Activated naive CD4-positive, alpha-beta T cell treated with anti-CD3 and anti-CD28 coated beads for 36 hours (primary cell): Measurements from ENCODE around the gene PIGN. TPM values are rescaled to one million over a fixed set of nuclear protein-coding genes. Genes with fewer than 3 reads are reported as not detected.

Source experiments
- CTCF ChIA-PET: fragments of 350-600 bp; sonication (Branson Sonifier 250); formaldehyde crosslinking; loops from one replicate; lab custom pipeline; 2021; ENCODE audit warnings: antibody characterized with exemption; lab: Charles Lee
- DNase-seq: peaks from one replicate; pipeline ENCODE4 v3.0.0-alpha.2; 2020
- H3K27ac Mint-ChIP-seq: one replicate; pipeline ENCODE4 v1.8.0; 2021; ENCODE audit warnings: mild to moderate bottlenecking, mixed read lengths
- H3K27me3 Mint-ChIP-seq: one replicate; pipeline ENCODE4 v1.8.0; 2021; ENCODE audit warnings: low read depth, mixed read lengths
- H3K36me3 Mint-ChIP-seq: one replicate; pipeline ENCODE4 v1.8.0; 2021; ENCODE audit warnings: low read depth, mixed read lengths
- H3K4me1 Mint-ChIP-seq: one replicate; pipeline ENCODE4 v1.8.0; 2021; ENCODE audit warnings: low read depth, mixed read lengths
- H3K4me3 Mint-ChIP-seq: one replicate; pipeline ENCODE4 v1.8.0; 2021; ENCODE audit warnings: mild to moderate bottlenecking, moderate library complexity, mixed read lengths
- H3K9me3 Mint-ChIP-seq: one replicate; pipeline ENCODE4 v1.8.0; 2021; ENCODE audit warnings: mixed read lengths
- intact Hi-C: fragments of 100-400 bp; cut with micrococcal nuclease; formaldehyde crosslinking; loops from one replicate; pipeline ENCODE4 v1.15.1; 2023
- total RNA-seq, 2 experiments: library from RNA; stranded (reverse); gene quantifications; one replicate each; pipeline ENCODE4 v1.2.3, GENCODE V29; 2021

The PIGN gene
- total RNA-seq, 2 experiments from 2014 or later, result 21.2 to 22.6 TPM

- CTCF ChIA-PET, result interaction anchor here (0.7 to 1.1 kb wide), 2 partner anchors 26 to 90 kb away, joined by 3 read pairs; no protein-coding TSS in a partner anchor
- Mint-ChIP-seq H3K27ac (no peak overlapping the region), H3K36me3 (peaks cover 12% of the 10 kb centered on the region), H3K4me1 (peaks cover 4% of the 10 kb centered on the region), H3K9me3 (no peaks in the 10 kb centered on the region), H3K27me3 (no peaks in the 10 kb centered on the region), H3K4me3 (no peak overlapping the region)
- DNase-seq, result no peak
- intact Hi-C loops, result no loop called here
These were observed 81.5 kb downstream of the PIGN start for GRCh38 chr18:62105376-62105775.

GRCh38 chr18:62102221-62102620 is 84.6 kb downstream of the PIGN start:
- H3K36me3 Mint-ChIP-seq, result peaks cover 35% of the 10 kb centered on the region
- no peak overlapping the region for H3K4me3 Mint-ChIP-seq
- intact Hi-C loops, result loop anchor here (1.0 to 2.0 kb wide), 2 partner anchors 69 to 150 kb away; no protein-coding TSS in a partner anchor
- H3K27me3 Mint-ChIP-seq, result no peaks in the 10 kb centered on the region
- H3K4me1 Mint-ChIP-seq, result peaks cover 4% of the 10 kb centered on the region
- CTCF ChIA-PET, result interaction anchor here (1.4 kb wide), 1 partner anchor 19 kb away, joined by 3 read pairs; no protein-coding TSS in a partner anchor
- peaks cover 4% of the 10 kb centered on the region for H3K9me3 Mint-ChIP-seq
- no peak overlapping the region for H3K27ac Mint-ChIP-seq
- no peak for DNase-seq

DNA sequence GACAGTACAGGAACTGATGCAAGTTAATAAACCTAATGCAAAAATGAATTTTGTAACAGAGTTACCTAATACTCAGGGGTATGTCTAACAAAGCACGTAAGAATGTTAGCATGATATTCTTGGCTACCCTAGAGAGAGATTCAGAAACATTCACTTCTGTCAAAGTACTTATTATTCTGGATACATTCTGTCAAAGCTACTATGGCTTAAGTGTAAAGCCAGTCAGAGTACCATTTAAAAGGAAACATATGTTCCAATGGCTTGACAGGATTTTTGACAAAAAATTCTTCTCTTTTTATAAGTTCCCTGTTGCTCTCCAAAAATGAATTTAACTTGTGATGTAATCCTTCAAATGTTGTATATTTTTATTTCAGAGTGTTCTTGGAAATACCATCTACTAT is 85.5 kb downstream of the PIGN start:
- H3K27ac Mint-ChIP-seq, result no peak overlapping the region
- peaks cover 4% of the 10 kb centered on the region for H3K9me3 Mint-ChIP-seq
- CTCF ChIA-PET, result no interaction called here
- intact Hi-C loops, result no loop called here
- H3K4me1 Mint-ChIP-seq, result peaks cover 4% of the 10 kb centered on the region
- no peak overlapping the region for H3K4me3 Mint-ChIP-seq
- no peaks in the 10 kb centered on the region for H3K27me3 Mint-ChIP-seq
- no peak for DNase-seq
- peaks cover 35% of the 10 kb centered on the region for H3K36me3 Mint-ChIP-seq

DNA sequence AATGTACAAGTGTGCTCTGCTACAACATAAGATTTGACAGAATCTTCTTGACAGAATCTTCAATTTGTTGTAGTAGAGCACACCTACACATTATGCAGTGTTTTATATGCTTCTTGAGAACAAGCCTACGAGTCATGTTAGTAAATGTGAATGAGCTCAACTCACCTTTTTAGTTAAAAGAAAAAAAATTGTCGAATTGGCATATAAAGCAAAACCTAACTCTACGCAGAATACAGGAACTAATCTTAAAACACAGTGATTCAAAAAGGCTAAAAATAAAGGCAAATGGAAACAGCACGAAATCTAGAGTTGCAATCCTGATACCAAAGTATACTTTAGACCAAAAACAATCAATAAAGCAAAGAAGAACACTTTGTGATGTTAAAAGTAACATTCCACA is 87.9 kb downstream of the PIGN start:
- H3K4me1 Mint-ChIP-seq, result peaks cover 7% of the 10 kb centered on the region
- no peak for DNase-seq
- intact Hi-C loops, result no loop called here
- H3K4me3 Mint-ChIP-seq, result no peak overlapping the region
- H3K27me3 Mint-ChIP-seq, result no peaks in the 10 kb centered on the region
- peaks cover 4% of the 10 kb centered on the region for H3K9me3 Mint-ChIP-seq
- CTCF ChIA-PET, result interaction anchor here (1.2 kb wide), 1 partner anchor 13 kb away, joined by 3 read pairs; no protein-coding TSS in a partner anchor
- no peak overlapping the region for H3K27ac Mint-ChIP-seq
- peaks cover 34% of the 10 kb centered on the region for H3K36me3 Mint-ChIP-seq

DNA sequence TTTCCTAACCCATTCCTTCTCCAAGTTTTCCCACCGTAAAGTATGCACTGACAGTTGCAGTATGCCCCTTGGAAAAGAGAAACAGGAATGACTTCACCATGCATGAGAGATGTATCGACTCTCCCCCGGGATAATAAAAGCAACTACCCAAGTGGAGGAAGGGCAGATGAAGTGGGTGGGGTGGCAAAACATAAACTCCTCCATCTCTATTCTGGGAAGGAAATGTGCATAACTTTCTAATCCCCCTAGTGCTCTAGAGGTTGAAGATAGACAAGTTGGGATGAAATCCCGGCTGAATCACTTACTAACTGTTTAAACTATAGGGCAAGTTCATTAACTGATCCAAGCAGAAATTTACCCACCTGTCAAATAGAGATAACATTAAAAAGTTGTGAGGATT is 89.2 kb downstream of the PIGN start:
- Mint-ChIP-seq H3K27me3 (no peaks in the 10 kb centered on the region), H3K36me3 (peaks cover 34% of the 10 kb centered on the region), H3K9me3 (peaks cover 4% of the 10 kb centered on the region), H3K4me1 (peaks cover 7% of the 10 kb centered on the region), H3K4me3 (no peak overlapping the region), H3K27ac (no peak overlapping the region)
- no peak for DNase-seq
- CTCF ChIA-PET, result interaction anchor here (0.6 to 1.2 kb wide), 2 partner anchors 14 to 1030 kb away, joined by 3 to 4 read pairs; no protein-coding TSS in a partner anchor
- intact Hi-C loops, result no loop called here

- Mint-ChIP-seq H3K27ac (no peak overlapping the region), H3K27me3 (no peaks in the 10 kb centered on the region), H3K9me3 (no peaks in the 10 kb centered on the region), H3K36me3 (peaks cover 6% of the 10 kb centered on the region), H3K4me3 (no peak overlapping the region), H3K4me1 (peaks cover 22% of the 10 kb centered on the region)
- intact Hi-C loops, result no loop called here
- CTCF ChIA-PET, result no interaction called here
- no peak for DNase-seq
These were observed 95.3 kb downstream of the PIGN start for GRCh38 chr18:62091487-62092120.

GRCh38 chr18:62089174-62089573 is 97.7 kb downstream of the PIGN start:
- no peak for DNase-seq
- Mint-ChIP-seq H3K27me3 (no peaks in the 10 kb centered on the region), H3K36me3 (peaks cover 11% of the 10 kb centered on the region), H3K27ac (no peak overlapping the region), H3K4me3 (no peak overlapping the region), H3K4me1 (peaks cover 23% of the 10 kb centered on the region), H3K9me3 (no peaks in the 10 kb centered on the region)
- intact Hi-C loops, result no loop called here
- CTCF ChIA-PET, result no interaction called here

- Mint-ChIP-seq H3K27me3 (no peaks in the 10 kb centered on the region), H3K27ac (no peak overlapping the region), H3K36me3 (peaks cover 11% of the 10 kb centered on the region), H3K4me1 (peaks cover 23% of the 10 kb centered on the region), H3K9me3 (no peaks in the 10 kb centered on the region), H3K4me3 (no peak overlapping the region)
- intact Hi-C loops, result no loop called here
- DNase-seq, result no peak
- CTCF ChIA-PET, result interaction anchor here (1.0 kb wide), 1 partner anchor 452 kb away, joined by 3 read pairs; no protein-coding TSS in a partner anchor
These were observed 98.7 kb downstream of the PIGN start for GRCh38 chr18:62088156-62088555.

DNA sequence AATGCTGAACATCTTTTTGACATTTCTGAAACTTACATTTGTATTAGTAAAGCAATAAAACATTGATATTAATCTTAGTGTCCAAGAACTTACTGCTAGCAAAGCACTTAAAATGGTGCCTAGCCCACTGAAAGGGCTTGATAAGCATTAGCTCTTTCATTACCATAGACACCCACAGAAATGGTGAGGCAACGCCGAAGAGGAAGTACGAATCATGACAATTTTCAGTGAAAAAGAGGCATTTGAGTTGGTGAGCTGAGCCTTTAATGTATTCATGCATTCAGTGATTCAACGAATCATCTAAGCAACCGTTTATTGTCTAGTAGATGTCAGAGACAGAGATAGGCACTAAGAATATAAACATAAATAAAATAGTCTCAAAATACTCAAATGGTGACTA is 101.1 kb downstream of the PIGN start:
- H3K4me3 Mint-ChIP-seq, result no peak overlapping the region
- intact Hi-C loops, result no loop called here
- peaks cover 29% of the 10 kb centered on the region for H3K4me1 Mint-ChIP-seq
- no peak for DNase-seq
- H3K27me3 Mint-ChIP-seq, result no peaks in the 10 kb centered on the region
- CTCF ChIA-PET, result no interaction called here
- H3K9me3 Mint-ChIP-seq, result no peaks in the 10 kb centered on the region
- peaks cover 11% of the 10 kb centered on the region for H3K36me3 Mint-ChIP-seq
- H3K27ac Mint-ChIP-seq, result no peak overlapping the region

- Mint-ChIP-seq H3K36me3 (peaks cover 9% of the 10 kb centered on the region), H3K27me3 (no peaks in the 10 kb centered on the region), H3K4me1 (peaks cover 12% of the 10 kb centered on the region), H3K27ac (no peak overlapping the region), H3K4me3 (no peak overlapping the region), H3K9me3 (no peaks in the 10 kb centered on the region)
- CTCF ChIA-PET, result no interaction called here
- intact Hi-C loops, result no loop called here
- DNase-seq, result no peak
These were observed 105.0 kb downstream of the PIGN start for GRCh38 chr18:62081761-62082294.

GRCh38 chr18:62081248-62081647 is 105.6 kb downstream of the PIGN start:
- intact Hi-C loops, result no loop called here
- no peak overlapping the region for H3K27ac Mint-ChIP-seq
- H3K4me1 Mint-ChIP-seq, result peaks cover 8% of the 10 kb centered on the region
- no peaks in the 10 kb centered on the region for H3K27me3 Mint-ChIP-seq
- DNase-seq, result no peak
- no peak overlapping the region for H3K4me3 Mint-ChIP-seq
- no peaks in the 10 kb centered on the region for H3K9me3 Mint-ChIP-seq
- CTCF ChIA-PET, result no interaction called here
- peaks cover 5% of the 10 kb centered on the region for H3K36me3 Mint-ChIP-seq

GRCh38 chr18:62080172-62080900 is 106.5 kb downstream of the PIGN start:
- Mint-ChIP-seq H3K27me3 (no peaks in the 10 kb centered on the region), H3K36me3 (peaks cover 2% of the 10 kb centered on the region), H3K4me1 (peaks cover 5% of the 10 kb centered on the region), H3K27ac (no peak overlapping the region), H3K4me3 (no peak overlapping the region), H3K9me3 (no peaks in the 10 kb centered on the region)
- CTCF ChIA-PET, result no interaction called here
- DNase-seq, result no peak
- intact Hi-C loops, result no loop called here
